Activated CD8-positive, alpha-beta T cell treated with anti-CD3 and anti-CD28 coated beads for 36 hours (primary cell): ENCODE data around the gene CCDC152. TPM values are rescaled to one million over a fixed set of nuclear protein-coding genes. Genes with fewer than 3 reads are reported as not detected.

Experiments used
- ATAC-seq: fragments of 200-7000 bp; cut with Tn5 transposase; one replicate; pipeline ENCODE4 v1.10.0; 2021; ENCODE audit warnings: mild to moderate bottlenecking, moderate library complexity
- CTCF ChIA-PET: fragments of 350-600 bp; sonication (Branson Sonifier 250); formaldehyde crosslinking; loops from one replicate; lab custom pipeline; 2021; ENCODE audit warnings: antibody characterized with exemption; lab: Charles Lee
- POLR2A ChIA-PET: fragments of 350-600 bp; sonication (Branson Sonifier 250); formaldehyde crosslinking; loops from one replicate; lab custom pipeline; 2021; ENCODE audit warnings: antibody characterized with exemption; lab: Charles Lee
- DNase-seq: peaks from one replicate; pipeline ENCODE4 v3.0.0-alpha.2; 2020
- H3K27ac Mint-ChIP-seq: one replicate; pipeline ENCODE4 v1.8.0; 2021; ENCODE audit warnings: mild to moderate bottlenecking, mixed read lengths
- H3K27me3 Mint-ChIP-seq: one replicate; pipeline ENCODE4 v1.8.0; 2021; ENCODE audit warnings: mixed read lengths
- H3K36me3 Mint-ChIP-seq: one replicate; pipeline ENCODE4 v1.8.0; 2021; ENCODE audit warnings: low read depth, mixed read lengths
- H3K4me1 Mint-ChIP-seq: one replicate; pipeline ENCODE4 v1.8.0; 2021; ENCODE audit warnings: low read depth, mixed read lengths
- H3K4me3 Mint-ChIP-seq: one replicate; pipeline ENCODE4 v1.8.0; 2021; ENCODE audit warnings: mild to moderate bottlenecking, moderate library complexity, mixed read lengths
- H3K9me3 Mint-ChIP-seq: one replicate; pipeline ENCODE4 v1.8.0; 2021; ENCODE audit warnings: mixed read lengths
- intact Hi-C: fragments of 100-400 bp; cut with micrococcal nuclease; formaldehyde crosslinking; loops from one replicate; pipeline ENCODE4 v1.10.0; 2022
- total RNA-seq, 2 experiments: library from RNA; stranded (reverse); gene quantifications; one replicate each; pipeline ENCODE4 v1.2.3, GENCODE V29; 2021
- TF ChIP-seq, protein P1 (sequence below): fragments of 200-600 bp; IDR thresholded peaks from one replicate; pipeline ENCODE4 v1.8.0; 2022; ENCODE audit warnings: antibody characterized with exemption, mild to moderate bottlenecking

Gene CCDC152
- total RNA-seq, 2 experiments from 2014 or later: 10.1 to 10.8 TPM

DNA sequence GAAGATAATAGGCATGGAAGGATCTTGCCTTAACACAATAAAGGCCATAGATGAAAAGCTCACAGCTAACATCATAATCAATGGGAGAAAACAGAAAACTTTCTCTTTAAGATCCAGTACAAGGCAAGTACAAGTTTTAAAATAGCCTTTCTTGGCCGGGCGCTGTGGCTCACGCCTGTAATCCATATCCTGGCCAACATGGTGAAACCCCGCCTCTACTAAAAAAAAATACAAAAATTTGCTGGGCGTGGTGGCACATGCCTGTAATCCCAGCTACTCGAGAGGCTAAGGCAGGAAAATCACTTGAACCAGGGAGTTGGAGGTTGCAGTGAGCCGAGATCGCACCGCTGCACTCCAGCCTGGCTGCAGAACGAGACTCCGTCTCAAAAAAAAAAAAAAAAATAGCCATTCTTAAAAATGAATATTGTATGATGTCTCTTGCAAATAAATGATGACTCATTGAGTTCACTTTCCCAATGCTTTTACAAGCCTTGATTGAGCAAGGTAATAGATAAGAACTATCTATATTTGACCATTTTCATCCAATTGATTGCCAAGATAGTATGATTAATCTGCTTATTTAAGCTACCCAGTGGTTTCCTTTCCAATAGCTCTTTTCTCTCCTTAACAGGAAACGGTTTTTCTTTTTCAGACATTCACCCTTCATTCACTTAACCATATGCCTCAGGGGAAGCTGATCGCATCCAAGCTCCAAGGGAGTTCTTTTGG lies 15.8 kb downstream of the CCDC152 start:
- Mint-ChIP-seq H3K4me1 (peaks cover 2% of the 10 kb centered on the region), H3K27ac (no peak overlapping the region), H3K36me3 (peaks cover 1% of the 10 kb centered on the region), H3K9me3 (no peaks in the 10 kb centered on the region), H3K27me3 (peaks cover 3% of the 10 kb centered on the region), H3K4me3 (no peak overlapping the region)
- ATAC-seq: no peak
- TF ChIP-seq, protein P1, sequence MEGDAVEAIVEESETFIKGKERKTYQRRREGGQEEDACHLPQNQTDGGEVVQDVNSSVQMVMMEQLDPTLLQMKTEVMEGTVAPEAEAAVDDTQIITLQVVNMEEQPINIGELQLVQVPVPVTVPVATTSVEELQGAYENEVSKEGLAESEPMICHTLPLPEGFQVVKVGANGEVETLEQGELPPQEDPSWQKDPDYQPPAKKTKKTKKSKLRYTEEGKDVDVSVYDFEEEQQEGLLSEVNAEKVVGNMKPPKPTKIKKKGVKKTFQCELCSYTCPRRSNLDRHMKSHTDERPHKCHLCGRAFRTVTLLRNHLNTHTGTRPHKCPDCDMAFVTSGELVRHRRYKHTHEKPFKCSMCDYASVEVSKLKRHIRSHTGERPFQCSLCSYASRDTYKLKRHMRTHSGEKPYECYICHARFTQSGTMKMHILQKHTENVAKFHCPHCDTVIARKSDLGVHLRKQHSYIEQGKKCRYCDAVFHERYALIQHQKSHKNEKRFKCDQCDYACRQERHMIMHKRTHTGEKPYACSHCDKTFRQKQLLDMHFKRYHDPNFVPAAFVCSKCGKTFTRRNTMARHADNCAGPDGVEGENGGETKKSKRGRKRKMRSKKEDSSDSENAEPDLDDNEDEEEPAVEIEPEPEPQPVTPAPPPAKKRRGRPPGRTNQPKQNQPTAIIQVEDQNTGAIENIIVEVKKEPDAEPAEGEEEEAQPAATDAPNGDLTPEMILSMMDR: no peak
- no peak for DNase-seq
- CTCF ChIA-PET: interaction anchor here (0.6 kb wide), 1 partner anchor 496 kb away, joined by 3 read pairs; no protein-coding TSS in a partner anchor
- POLR2A ChIA-PET: no interaction called here
- intact Hi-C loops: no loop called here

DNA sequence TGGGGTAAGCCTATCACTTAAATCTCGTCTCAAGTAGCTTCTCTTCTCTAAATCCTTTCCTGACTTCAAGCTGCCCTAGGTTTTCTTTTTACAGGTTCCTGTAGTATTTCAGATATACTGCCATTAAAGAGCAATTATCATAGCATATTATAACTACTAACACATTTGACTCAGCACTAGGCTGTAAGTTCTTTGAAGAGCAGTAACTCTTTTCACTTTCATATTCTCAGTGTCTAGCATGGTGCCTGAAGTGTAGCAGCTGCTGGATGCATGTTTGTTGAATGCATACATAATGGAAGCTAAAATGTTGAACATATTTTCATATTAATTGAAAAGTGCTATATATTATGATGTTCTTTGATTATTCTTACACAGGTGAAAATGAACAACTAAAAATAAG lies 22.5 kb downstream of the CCDC152 start:
- POLR2A ChIA-PET: no interaction called here
- TF ChIP-seq, protein P1: no peak
- Mint-ChIP-seq H3K9me3 (no peaks in the 10 kb centered on the region), H3K36me3 (peaks cover 2% of the 10 kb centered on the region), H3K27me3 (peaks cover 2% of the 10 kb centered on the region), H3K4me3 (no peak overlapping the region), H3K27ac (no peak overlapping the region), H3K4me1 (peaks cover 2% of the 10 kb centered on the region)
- CTCF ChIA-PET: no interaction called here
- intact Hi-C loops: no loop called here
- no peak for ATAC-seq
- DNase-seq: no peak

DNA sequence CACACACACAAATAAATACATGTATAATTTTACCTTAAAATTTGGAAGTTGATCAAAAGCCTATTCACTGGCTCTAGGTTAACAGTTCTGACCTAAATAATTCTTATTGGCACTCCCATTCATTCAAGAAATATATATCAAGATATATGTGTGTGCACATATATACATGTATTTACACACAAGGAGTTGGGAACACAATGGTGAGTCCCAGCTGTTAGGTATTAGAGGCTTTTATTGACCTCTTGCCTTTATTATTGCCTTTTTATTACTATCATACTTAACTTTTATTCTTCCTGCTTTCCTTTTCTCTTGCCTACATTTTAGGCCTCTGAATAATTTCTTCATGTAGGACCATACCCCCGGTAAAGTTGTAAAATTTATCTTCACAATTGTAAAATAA lies 25.0 kb downstream of the CCDC152 start:
- Mint-ChIP-seq H3K27me3 (peaks cover 3% of the 10 kb centered on the region), H3K36me3 (peaks cover 20% of the 10 kb centered on the region), H3K4me3 (no peak overlapping the region), H3K27ac (no peak overlapping the region), H3K9me3 (peaks cover 4% of the 10 kb centered on the region), H3K4me1 (no peaks in the 10 kb centered on the region)
- ChIA-PET CTCF (interaction anchor here (1.2 kb wide), 1 partner anchor 36 kb away, joined by 3 read pairs; no protein-coding TSS in a partner anchor), POLR2A (no interaction called here)
- ATAC-seq: no peak
- TF ChIP-seq, protein P1: no peak
- no peak for DNase-seq
- intact Hi-C loops: no loop called here

DNA sequence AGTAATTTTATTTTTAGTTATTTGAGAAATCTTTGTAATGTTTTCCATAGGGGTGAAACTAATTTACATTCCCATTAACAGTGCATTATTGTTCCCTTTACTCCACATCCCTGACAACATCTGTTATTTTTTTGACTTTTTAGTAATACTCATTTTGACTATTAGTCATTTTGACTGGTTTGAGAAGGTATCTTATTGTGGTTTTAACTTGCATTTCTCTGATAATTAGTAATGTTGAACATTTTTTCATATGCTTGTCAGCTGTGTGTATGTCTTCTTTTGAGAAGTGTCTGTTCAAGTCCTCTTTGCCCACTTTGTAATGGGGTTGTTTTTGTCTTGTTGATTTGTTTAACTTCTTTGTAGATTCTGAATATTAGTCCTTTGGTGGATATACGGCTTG lies 27.5 kb downstream of the CCDC152 start:
- ATAC-seq: no peak
- POLR2A ChIA-PET: no interaction called here

DNA sequence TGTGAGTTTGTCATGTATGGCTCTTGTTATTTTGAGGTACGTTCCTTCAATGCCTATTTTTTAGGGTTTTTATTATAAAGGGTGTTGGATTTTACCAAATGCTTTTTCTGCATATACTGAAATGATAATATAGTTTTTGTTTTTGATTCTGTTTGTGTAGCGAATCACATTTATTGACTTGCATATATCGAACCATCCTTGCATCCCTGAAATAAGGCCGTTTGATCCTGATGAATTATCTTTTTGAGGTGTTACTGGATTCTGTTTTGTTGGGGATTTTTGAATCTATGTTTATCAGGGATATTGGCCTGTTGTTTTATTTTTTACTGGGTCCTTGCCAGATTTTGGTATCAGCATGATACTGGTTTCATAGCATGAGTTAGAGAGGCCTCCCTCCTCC lies 29.1 kb downstream of the CCDC152 start:
- ChIA-PET CTCF (no interaction called here), POLR2A (no interaction called here)
- intact Hi-C loops: no loop called here
- ATAC-seq (no peak), DNase-seq (no peak)
- Mint-ChIP-seq H3K27me3 (peaks cover 3% of the 10 kb centered on the region), H3K9me3 (peaks cover 14% of the 10 kb centered on the region), H3K27ac (no peak overlapping the region), H3K4me3 (no peak overlapping the region), H3K36me3 (peaks cover 39% of the 10 kb centered on the region), H3K4me1 (no peaks in the 10 kb centered on the region)
- TF ChIP-seq, protein P1: no peak

More for the DNA sequence above, 27.5 kb downstream of the CCDC152 start:
- Mint-ChIP-seq H3K27me3 (peaks cover 3% of the 10 kb centered on the region), H3K4me3 (no peak overlapping the region), H3K36me3 (peaks cover 35% of the 10 kb centered on the region), H3K4me1 (no peaks in the 10 kb centered on the region), H3K27ac (no peak overlapping the region), H3K9me3 (peaks cover 12% of the 10 kb centered on the region)
- intact Hi-C loops: no loop called here
- TF ChIP-seq, protein P1: no peak
- no peak for DNase-seq
- CTCF ChIA-PET: no interaction called here
